Measurements from ENCODE around the gene ENSA. TPM values are rescaled to one million over a fixed set of nuclear protein-coding genes. Genes with fewer than 3 reads are reported as not detected.
A peak's percentile ranks its signal among the peaks of the same experiment; 100 is the strongest.
"Not testable (repeated sequence)": the region's sequence is repeated elsewhere in the genome, so short reads cannot be mapped to it uniquely, and the experiment has no call there.

ENSA gene
- polyA plus RNA-seq, 1 donor from 2014 or later, result 73.9 TPM

DNA sequence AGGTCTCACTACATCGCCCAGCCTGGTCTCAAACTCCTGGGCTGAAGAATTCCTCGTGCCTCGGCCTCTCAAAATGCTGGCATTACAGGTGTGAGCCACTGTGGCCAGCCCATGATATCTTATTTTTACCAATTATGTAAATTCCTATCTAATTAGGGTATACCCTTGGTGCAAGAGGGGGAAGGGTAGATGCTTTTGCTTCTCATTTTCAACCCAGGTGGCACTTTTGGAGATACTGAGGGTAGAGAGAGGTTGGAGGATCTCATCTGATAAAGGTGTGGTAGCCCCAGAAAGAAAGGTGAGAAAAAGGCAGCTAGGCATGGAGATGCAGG lies 17.4 kb downstream of the ENSA start:
- Mint-ChIP-seq H3K36me3 (peaks cover 10% of the 10 kb centered on the region), H3K27ac (peak overlapping the region; percentile 83 to 99 (median 98)), H3K27me3 (no peaks in the 10 kb centered on the region), H3K4me3 (peak overlapping the region; percentile 53 to 90 (median 70)), H3K4me1 (peaks cover 36 to 39% (median 36%) of the 10 kb centered on the region in 3 donors), H3K9me3 (no peaks in the 10 kb centered on the region)

DNA sequence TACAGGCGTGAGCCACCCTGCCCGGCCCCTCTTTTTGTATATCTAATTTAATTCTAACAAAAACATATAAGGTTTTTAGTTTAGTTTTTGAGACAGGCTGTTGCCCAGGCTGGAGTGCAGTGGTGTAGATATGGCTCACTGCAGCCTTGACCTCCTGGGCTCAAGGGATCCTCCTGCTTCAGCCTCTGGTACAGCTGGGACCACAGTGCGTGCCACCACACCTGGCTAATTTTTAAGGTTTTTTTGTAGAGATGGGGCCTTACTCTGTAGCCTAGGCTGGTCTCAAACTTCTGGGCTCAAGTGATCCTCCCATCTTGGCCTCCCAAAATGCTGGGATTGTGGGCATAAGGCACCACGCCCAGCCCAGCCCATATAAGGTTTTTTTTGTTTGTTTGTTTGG lies 18.8 kb downstream of the ENSA start:
- peaks cover 28 to 35% (median 33%) of the 10 kb centered on the region in 3 donors for H3K4me1 Mint-ChIP-seq
- H3K9me3 Mint-ChIP-seq, result no peaks in the 10 kb centered on the region
- no peak overlapping the region for H3K4me3 Mint-ChIP-seq
- peak overlapping the region; percentile 83 to 99 (median 98) for H3K27ac Mint-ChIP-seq
- H3K36me3 Mint-ChIP-seq, result peaks cover 6% of the 10 kb centered on the region
- no peaks in the 10 kb centered on the region for H3K27me3 Mint-ChIP-seq

GRCh38 chr1:150609732-150610131 lies 19.7 kb downstream of the ENSA start:
- peaks cover 22 to 32% (median 27%) of the 10 kb centered on the region in 3 donors for H3K4me1 Mint-ChIP-seq
- H3K4me3 Mint-ChIP-seq, result no peak overlapping the region
- no peaks in the 10 kb centered on the region for H3K9me3 Mint-ChIP-seq
- H3K27ac Mint-ChIP-seq, result peak overlapping the region; percentile 3 to 83 (median 9)
- H3K36me3 Mint-ChIP-seq, result peaks cover 4% of the 10 kb centered on the region
- H3K27me3 Mint-ChIP-seq, result no peaks in the 10 kb centered on the region

DNA sequence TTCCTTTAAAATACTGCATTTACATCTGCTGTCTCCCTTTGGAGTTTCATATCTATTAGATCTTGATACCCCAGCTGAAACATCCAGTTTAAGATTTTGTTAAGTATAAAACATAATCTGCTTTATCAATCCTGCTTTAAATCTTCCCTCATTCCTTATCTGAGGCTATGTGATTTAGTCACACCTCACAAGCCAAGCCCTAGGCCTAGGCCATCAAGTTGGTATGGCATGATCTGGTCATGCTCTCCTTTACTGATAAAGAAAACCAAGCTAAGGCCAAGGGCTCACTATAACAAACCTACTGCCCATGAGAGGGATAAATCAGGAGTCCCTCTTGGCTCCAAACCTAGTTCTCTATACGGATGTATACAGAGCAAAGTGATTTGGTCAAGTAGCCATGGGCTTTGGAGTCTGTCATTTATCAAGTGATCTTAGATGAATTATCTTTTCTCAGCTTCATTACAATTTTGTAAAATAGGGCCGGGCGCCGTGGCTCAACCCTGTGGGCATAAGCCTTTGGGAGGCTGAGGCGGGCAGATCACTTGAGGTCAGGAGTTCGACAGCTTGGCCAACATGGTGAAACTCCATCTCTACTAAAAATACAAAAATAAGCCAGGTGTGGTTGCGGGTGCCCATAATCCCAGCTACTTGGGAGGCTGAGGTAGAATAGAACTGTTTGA lies 22.8 kb downstream of the ENSA start:
- H3K4me3 Mint-ChIP-seq, result no peak overlapping the region
- peak overlapping the region in 1 of 3 donors; percentile 68 for H3K27ac Mint-ChIP-seq
- no peaks in the 10 kb centered on the region for H3K36me3 Mint-ChIP-seq
- no peaks in the 10 kb centered on the region for H3K9me3 Mint-ChIP-seq
- H3K4me1 Mint-ChIP-seq, result peaks cover 5 to 18% (median 13%) of the 10 kb centered on the region in 3 donors
- H3K27me3 Mint-ChIP-seq, result no peaks in the 10 kb centered on the region

GRCh38 chr1:150605451-150605731 lies 24.0 kb downstream of the ENSA start:
- peaks cover 0 to 12% (median 7%) of the 10 kb centered on the region in 3 donors for H3K4me1 Mint-ChIP-seq
- H3K36me3 Mint-ChIP-seq, H3K9me3 Mint-ChIP-seq, H3K27ac Mint-ChIP-seq, H3K27me3 Mint-ChIP-seq, H3K4me3 Mint-ChIP-seq: not testable (repeated sequence)

- no peak overlapping the region for H3K27ac Mint-ChIP-seq
These were observed 25.2 kb downstream of the ENSA start for GRCh38 chr1:150604226-150604588.

DNA sequence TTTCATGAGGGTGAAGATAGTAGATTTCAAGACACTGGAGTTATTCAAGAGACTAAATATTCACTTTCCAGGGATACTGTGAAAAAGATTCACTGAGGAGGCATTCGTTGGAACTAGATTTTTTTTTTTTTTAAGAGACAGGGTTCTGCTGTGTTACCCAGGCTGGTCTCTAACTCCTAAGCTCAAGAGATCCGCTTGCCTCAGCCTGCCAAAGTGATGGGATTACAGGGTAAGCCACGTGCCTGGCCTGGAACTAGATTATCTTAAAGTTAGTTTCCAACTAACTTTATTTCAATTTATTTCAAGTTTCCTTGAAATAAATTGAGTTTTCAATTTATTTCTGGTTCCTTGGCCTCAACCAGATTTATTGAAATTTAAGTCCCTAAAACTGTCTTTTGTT lies 25.7 kb downstream of the ENSA start:
- Mint-ChIP-seq H3K27ac (peak overlapping the region in 1 of 3 donors; percentile 93), H3K9me3 (no peaks in the 10 kb centered on the region), H3K36me3 (no peaks in the 10 kb centered on the region), H3K4me3 (no peak overlapping the region), H3K27me3 (no peaks in the 10 kb centered on the region), H3K4me1 (peaks cover 0 to 8% (median 7%) of the 10 kb centered on the region in 3 donors)

More at GRCh38 chr1:150604226-150604588, 25.2 kb downstream of the ENSA start:
- H3K27me3 Mint-ChIP-seq, result no peaks in the 10 kb centered on the region
- no peaks in the 10 kb centered on the region for H3K36me3 Mint-ChIP-seq
- H3K4me3 Mint-ChIP-seq, result peak overlapping the region in 1 of 4 donors; percentile 8
- no peaks in the 10 kb centered on the region for H3K9me3 Mint-ChIP-seq
- peaks cover 0 to 8% (median 7%) of the 10 kb centered on the region in 3 donors for H3K4me1 Mint-ChIP-seq

DNA sequence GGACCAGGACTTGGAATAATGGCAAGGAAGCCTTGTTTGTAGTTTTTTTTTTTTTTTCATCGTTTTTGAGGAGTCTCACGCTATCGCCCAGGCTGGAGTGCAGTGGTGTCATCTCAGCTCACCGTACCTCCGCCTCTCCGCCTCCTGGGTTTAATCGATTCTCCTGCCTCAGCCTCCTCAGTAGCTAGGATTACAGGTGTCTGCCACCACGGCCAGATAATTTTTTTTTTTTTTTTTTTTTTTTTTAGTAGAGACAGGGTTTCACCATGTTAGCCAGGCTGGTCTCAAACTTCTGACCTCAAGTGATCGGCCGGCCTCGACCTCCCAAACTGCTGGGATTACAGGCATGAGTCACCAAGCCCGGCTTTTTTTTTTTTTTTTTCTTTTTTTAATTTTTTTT lies 27.0 kb downstream of the ENSA start:
- H3K9me3 Mint-ChIP-seq, H3K4me3 Mint-ChIP-seq, H3K4me1 Mint-ChIP-seq, H3K27me3 Mint-ChIP-seq, H3K36me3 Mint-ChIP-seq: not testable (repeated sequence)
- H3K27ac Mint-ChIP-seq, result peak overlapping the region in 1 of 3 donors; percentile 27

GRCh38 chr1:150601540-150601939 lies 27.9 kb downstream of the ENSA start:
- no peaks in the 10 kb centered on the region for H3K36me3 Mint-ChIP-seq
- H3K4me3 Mint-ChIP-seq, result no peak overlapping the region
- H3K9me3 Mint-ChIP-seq, result no peaks in the 10 kb centered on the region
- H3K27ac Mint-ChIP-seq, result peak overlapping the region in 1 of 3 donors; percentile 27
- no peaks in the 10 kb centered on the region for H3K27me3 Mint-ChIP-seq
- peaks cover 0 to 7% (median 7%) of the 10 kb centered on the region in 3 donors for H3K4me1 Mint-ChIP-seq

DNA sequence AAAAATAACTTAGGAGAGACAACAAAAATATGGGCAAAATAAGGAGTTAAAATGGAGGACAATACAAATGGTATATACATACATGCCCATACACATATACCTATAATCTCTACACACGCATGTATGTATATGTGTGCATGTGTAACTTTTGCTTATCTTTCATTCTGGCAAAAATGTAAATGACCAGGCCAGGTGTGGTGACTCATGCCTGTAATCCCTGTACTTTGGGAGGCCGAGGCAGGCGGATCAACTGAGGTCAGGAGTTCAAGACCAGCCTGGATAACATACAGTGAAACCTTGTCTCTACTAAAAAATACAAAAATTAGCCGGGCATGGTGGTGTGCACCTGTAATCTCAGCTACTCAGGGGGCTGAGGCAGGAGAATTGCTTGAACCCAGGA lies 31.1 kb downstream of the ENSA start:
- H3K4me3 Mint-ChIP-seq, H3K9me3 Mint-ChIP-seq, H3K27me3 Mint-ChIP-seq, H3K4me1 Mint-ChIP-seq, H3K27ac Mint-ChIP-seq, H3K36me3 Mint-ChIP-seq: not testable (repeated sequence)

GRCh38 chr1:150596976-150597375 lies 32.4 kb downstream of the ENSA start:
- H3K27me3 Mint-ChIP-seq, result no peaks in the 10 kb centered on the region
- H3K4me3 Mint-ChIP-seq, result no peak overlapping the region
- H3K9me3 Mint-ChIP-seq, result no peaks in the 10 kb centered on the region
- peaks cover 2 to 10% (median 3%) of the 10 kb centered on the region in 3 donors for H3K4me1 Mint-ChIP-seq
- peaks cover 2% of the 10 kb centered on the region for H3K36me3 Mint-ChIP-seq
- H3K27ac Mint-ChIP-seq, result no peak overlapping the region

GRCh38 chr1:150596095-150596892 lies 33.1 kb downstream of the ENSA start:
- H3K27ac Mint-ChIP-seq, result peak overlapping the region in 1 of 3 donors; percentile 24
- no peaks in the 10 kb centered on the region for H3K27me3 Mint-ChIP-seq
- no peak overlapping the region for H3K4me3 Mint-ChIP-seq
- no peaks in the 10 kb centered on the region for H3K9me3 Mint-ChIP-seq
- peaks cover 2% of the 10 kb centered on the region for H3K36me3 Mint-ChIP-seq
- H3K4me1 Mint-ChIP-seq, result peaks cover 2 to 10% (median 3%) of the 10 kb centered on the region in 3 donors

- peaks cover 0 to 1% (median 0%) of the 10 kb centered on the region in 3 donors for H3K9me3 Mint-ChIP-seq
- H3K36me3 Mint-ChIP-seq, result peaks cover 13% of the 10 kb centered on the region
- peaks cover 7 to 17% (median 11%) of the 10 kb centered on the region in 3 donors for H3K4me1 Mint-ChIP-seq
- H3K4me3 Mint-ChIP-seq, result no peak overlapping the region
- H3K27me3 Mint-ChIP-seq, result no peaks in the 10 kb centered on the region
- H3K27ac Mint-ChIP-seq, result peak overlapping the region in 1 of 3 donors; percentile 89
These were observed 47.0 kb downstream of the ENSA start for GRCh38 chr1:150582371-150582770.

GRCh38 chr1:150581962-150582361 lies 47.5 kb downstream of the ENSA start:
- Mint-ChIP-seq H3K4me1 (peaks cover 7 to 17% (median 15%) of the 10 kb centered on the region in 3 donors), H3K36me3 (peaks cover 17% of the 10 kb centered on the region)
- not testable (repeated sequence) for H3K27me3 Mint-ChIP-seq, H3K9me3 Mint-ChIP-seq, H3K4me3 Mint-ChIP-seq, H3K27ac Mint-ChIP-seq

DNA sequence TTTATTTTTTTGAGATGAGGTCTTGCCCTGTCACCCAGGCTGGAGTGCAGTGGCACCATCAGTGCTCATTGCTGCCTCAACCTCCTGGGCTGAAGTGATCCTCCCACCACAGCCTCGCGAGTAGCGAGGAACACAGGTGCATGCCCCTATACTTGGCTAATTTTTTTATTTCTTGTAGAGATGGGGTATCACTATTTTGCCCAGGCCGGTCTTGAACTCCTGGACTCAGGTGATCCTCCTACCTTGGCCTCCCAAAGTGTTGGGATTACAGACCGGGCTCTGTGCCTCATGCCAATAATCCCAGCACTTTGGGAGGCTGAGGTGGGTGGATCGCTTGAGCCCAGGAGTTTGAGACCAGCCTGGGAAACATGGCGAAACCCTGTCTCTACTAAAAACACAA lies 48.0 kb downstream of the ENSA start:
- H3K27ac Mint-ChIP-seq, result peak overlapping the region in 1 of 3 donors; percentile 96
- H3K9me3 Mint-ChIP-seq, H3K27me3 Mint-ChIP-seq: not testable (repeated sequence)
- H3K4me3 Mint-ChIP-seq, result peak overlapping the region in 1 of 4 donors; percentile 100
- peaks cover 20% of the 10 kb centered on the region for H3K36me3 Mint-ChIP-seq
- H3K4me1 Mint-ChIP-seq, result peaks cover 7 to 20% (median 17%) of the 10 kb centered on the region in 3 donors

GRCh38 chr1:150580966-150581365 lies 48.4 kb downstream of the ENSA start:
- Mint-ChIP-seq H3K36me3 (peaks cover 24% of the 10 kb centered on the region), H3K27ac (peak overlapping the region; percentile 72 to 96 (median 93)), H3K4me1 (peaks cover 7 to 25% (median 17%) of the 10 kb centered on the region in 3 donors), H3K4me3 (peak overlapping the region; percentile 28 to 100 (median 65))
- H3K27me3 Mint-ChIP-seq, H3K9me3 Mint-ChIP-seq: not testable (repeated sequence)

Data from IgD-negative memory B cell (primary cell).